PC-3 (cell line): ENCODE data around the gene OR5J2. TPM values are rescaled to one million over a fixed set of nuclear protein-coding genes. Genes with fewer than 3 reads are reported as not detected.

Experiments
- ATAC-seq: fragments of 200-7000 bp; cut with Tn5 transposase; 2 replicates; pipeline ENCODE4 v1.9.1; 2020; ENCODE audit warnings: mild to moderate bottlenecking, moderate library complexity
- BruUV-seq: library from RNA; stranded (reverse); fragments of 400-500 nt; replicated peaks from 2 replicates; lab custom pipeline; 2021; lab: Mats Ljungman, UMichigan
- CTCF ChIA-PET: fragments of 300-600 bp; sonication (Branson Sonifier 250); formaldehyde crosslinking; loops from one replicate; lab custom pipeline; 2022; ENCODE audit warnings: antibody characterized with exemption; lab: Charles Lee
- POLR2A ChIA-PET: fragments of 300-600 bp; sonication (Branson Sonifier 250); formaldehyde crosslinking; loops from one replicate; lab custom pipeline; 2022; ENCODE audit warnings: antibody characterized with exemption; ENCODE audit not compliant: unreplicated experiment; lab: Charles Lee
- DNase-seq: peaks from one replicate; pipeline ENCODE4 v3.0.0-alpha.2; 2015
- H2AFZ ChIP-seq: fragments of 300-600 bp; sonication (generic); 2 replicates; pipeline ENCODE4 v1.6.0; 2016; ENCODE audit warnings: antibody characterized with exemption, low read length
- H3F3A ChIP-seq: fragments of 300-600 bp; sonication (generic); one replicate; pipeline ENCODE4 v1.6.0; 2017; ENCODE audit warnings: antibody characterized with exemption, low read length, control low read depth, mild to moderate bottlenecking; ENCODE audit not compliant: unreplicated experiment
- H3K27ac ChIP-seq: fragments of 300-600 bp; sonication (generic); 2 replicates; pipeline ENCODE4 v1.5.1; 2016; ENCODE audit warnings: mild to moderate bottlenecking, low read length
- H3K27me3 ChIP-seq: fragments of 300-600 bp; sonication (generic); 2 replicates; pipeline ENCODE4 v1.6.1; 2016; ENCODE audit warnings: low read length, mixed read lengths
- H3K36me3 ChIP-seq: fragments of 300-600 bp; sonication (generic); 2 replicates; pipeline ENCODE4 v1.6.1; 2016; ENCODE audit warnings: low read depth, mixed run types, low read length, mixed read lengths
- H3K4me1 ChIP-seq: fragments of 300-600 bp; sonication (generic); 2 replicates; pipeline ENCODE4 v1.5.1; 2016; ENCODE audit warnings: low read length; ENCODE audit not compliant: insufficient read depth
- H3K4me2 ChIP-seq: fragments of 300-600 bp; sonication (generic); 2 replicates; pipeline ENCODE4 v1.6.0; 2016; ENCODE audit warnings: low read length
- H3K4me3 ChIP-seq: fragments of 300-600 bp; sonication (generic); 2 replicates; pipeline ENCODE4 v1.5.1; 2016; ENCODE audit warnings: mild to moderate bottlenecking, low read length, mixed read lengths
- H3K79me2 ChIP-seq: fragments of 300-600 bp; sonication (generic); 2 replicates; pipeline ENCODE4 v1.6.1; 2017; ENCODE audit warnings: low read length, mixed read lengths
- H3K9ac ChIP-seq: fragments of 300-600 bp; sonication (generic); 2 replicates; pipeline ENCODE4 v1.6.0; 2016; ENCODE audit warnings: mild to moderate bottlenecking, low read length
- H3K9me2 ChIP-seq: fragments of 300-600 bp; sonication (generic); replicated peaks from 2 replicates; pipeline ENCODE4 v1.6.1; 2016; ENCODE audit warnings: mixed run types, low read length, mixed read lengths
- H3K9me3 ChIP-seq: fragments of 300-600 bp; sonication (generic); 2 replicates; pipeline ENCODE4 v1.6.1; 2016; ENCODE audit warnings: low read length, mixed read lengths
- H4K20me1 ChIP-seq: fragments of 300-600 bp; sonication (generic); 2 replicates; pipeline ENCODE4 v1.6.1; 2016; ENCODE audit warnings: low read length, mixed read lengths
- CTCF ChIP-seq: fragments of 300-600 bp; sonication (generic); conservative IDR thresholded peaks from 2 replicates; pipeline ENCODE4 v1.5.1; 2017; ENCODE audit warnings: antibody characterized with exemption, low read depth, mild to moderate bottlenecking, low read length
- EZH2 ChIP-seq: fragments of 300-600 bp; sonication (generic); IDR thresholded peaks from one replicate; pipeline ENCODE4 v1.6.1; 2017; ENCODE audit warnings: antibody characterized with exemption, mild to moderate bottlenecking, low read length; ENCODE audit not compliant: unreplicated experiment
- EZH2phosphoT487 ChIP-seq: fragments of 300-600 bp; sonication (generic); IDR thresholded peaks from 2 replicates; pipeline ENCODE4 v1.6.1; 2018; ENCODE audit warnings: mild to moderate bottlenecking, antibody characterized with exemption, low read length, borderline replicate concordance
- intact Hi-C: fragments of 100-400 bp; cut with micrococcal nuclease; formaldehyde crosslinking; loops from 2 replicates; pipeline ENCODE4 v1.9.0; 2023
- total RNA-seq: library from RNA; depleted of rRNA; stranded (reverse); fragments of >200 nt; gene quantifications from 2 replicates; pipeline ENCODE4 v1.2.3, GENCODE V29; 2014

Gene OR5J2
- total RNA-seq, 1 experiment from 2014 or later = not detected

- H3F3A ChIP-seq = no peaks in the 10 kb centered on the region
- H3K4me3 ChIP-seq = no peak overlapping the region
- ChIA-PET POLR2A (no interaction called here), CTCF (no interaction called here)
- H3K27me3 ChIP-seq = no peaks in the 10 kb centered on the region
- H3K36me3 ChIP-seq = no peaks in the 10 kb centered on the region
- H2AFZ ChIP-seq = no peak overlapping the region
- H3K9me3 ChIP-seq = peaks cover 34% of the 10 kb centered on the region
- BruUV-seq = no TSS peak
- no peaks in the 10 kb centered on the region for H4K20me1 ChIP-seq
- no peak for ATAC-seq
- no peak for DNase-seq
- TF ChIP-seq CTCF (no peak), EZH2phosphoT487 (no peak), EZH2 (no peak)
- no peak overlapping the region for H3K9ac ChIP-seq
- no peak overlapping the region for H3K4me2 ChIP-seq
- H3K9me2 ChIP-seq = no peaks in the 10 kb centered on the region
- H3K27ac ChIP-seq = no peak overlapping the region
- no peaks in the 10 kb centered on the region for H3K79me2 ChIP-seq
- no peaks in the 10 kb centered on the region for H3K4me1 ChIP-seq
- intact Hi-C loops = no loop called here
Measured at GRCh38 chr11:56196705-56197104, 20.3 kb downstream of the OR5J2 start.

GRCh38 chr11:56197367-56197766 lies 20.9 kb downstream of the OR5J2 start:
- POLR2A ChIA-PET = no interaction called here
- CTCF ChIA-PET = no interaction called here

More at GRCh38 chr11:56197367-56197766, 20.9 kb downstream of the OR5J2 start:
- Histone ChIP-seq H3K27ac (no peak overlapping the region), H3K4me1 (no peaks in the 10 kb centered on the region), H2AFZ (no peak overlapping the region), H3F3A (no peaks in the 10 kb centered on the region), H3K4me2 (no peak overlapping the region), H3K9me3 (peaks cover 32% of the 10 kb centered on the region), H3K79me2 (no peaks in the 10 kb centered on the region), H3K36me3 (no peaks in the 10 kb centered on the region), H3K9me2 (no peaks in the 10 kb centered on the region), H4K20me1 (no peaks in the 10 kb centered on the region), H3K4me3 (no peak overlapping the region), H3K9ac (no peak overlapping the region), H3K27me3 (no peaks in the 10 kb centered on the region)
- ATAC-seq = no peak
- TF ChIP-seq CTCF (no peak), EZH2 (no peak), EZH2phosphoT487 (no peak)
- no TSS peak for BruUV-seq
- intact Hi-C loops = no loop called here
- no peak for DNase-seq
